NCI-H460 (cell line): ENCODE results near the gene NEU4. TPM values are rescaled to one million over a fixed set of nuclear protein-coding genes. Genes with fewer than 3 reads are reported as not detected.
A peak's percentile ranks its signal among the peaks of the same experiment; 100 is the strongest.
"Not testable (repeated sequence)": the region's sequence is repeated elsewhere in the genome, so short reads cannot be mapped to it uniquely, and the experiment has no call there.

Source experiments
- DNase-seq: peaks from one replicate; pipeline ENCODE4 v3.0.0-alpha.2; 2016; ENCODE audit warnings: low read depth; ENCODE audit errors: extremely low read depth
- total RNA-seq: library from RNA; depleted of rRNA; stranded (reverse); fragments of >200 nt; shearing (Covaris generic); gene quantifications from 2 replicates; pipeline ENCODE4 v1.2.3, GENCODE V29; 2014

NEU4 gene
- total RNA-seq, 1 experiment from 2014 or later = 0.37 TPM

DNA sequence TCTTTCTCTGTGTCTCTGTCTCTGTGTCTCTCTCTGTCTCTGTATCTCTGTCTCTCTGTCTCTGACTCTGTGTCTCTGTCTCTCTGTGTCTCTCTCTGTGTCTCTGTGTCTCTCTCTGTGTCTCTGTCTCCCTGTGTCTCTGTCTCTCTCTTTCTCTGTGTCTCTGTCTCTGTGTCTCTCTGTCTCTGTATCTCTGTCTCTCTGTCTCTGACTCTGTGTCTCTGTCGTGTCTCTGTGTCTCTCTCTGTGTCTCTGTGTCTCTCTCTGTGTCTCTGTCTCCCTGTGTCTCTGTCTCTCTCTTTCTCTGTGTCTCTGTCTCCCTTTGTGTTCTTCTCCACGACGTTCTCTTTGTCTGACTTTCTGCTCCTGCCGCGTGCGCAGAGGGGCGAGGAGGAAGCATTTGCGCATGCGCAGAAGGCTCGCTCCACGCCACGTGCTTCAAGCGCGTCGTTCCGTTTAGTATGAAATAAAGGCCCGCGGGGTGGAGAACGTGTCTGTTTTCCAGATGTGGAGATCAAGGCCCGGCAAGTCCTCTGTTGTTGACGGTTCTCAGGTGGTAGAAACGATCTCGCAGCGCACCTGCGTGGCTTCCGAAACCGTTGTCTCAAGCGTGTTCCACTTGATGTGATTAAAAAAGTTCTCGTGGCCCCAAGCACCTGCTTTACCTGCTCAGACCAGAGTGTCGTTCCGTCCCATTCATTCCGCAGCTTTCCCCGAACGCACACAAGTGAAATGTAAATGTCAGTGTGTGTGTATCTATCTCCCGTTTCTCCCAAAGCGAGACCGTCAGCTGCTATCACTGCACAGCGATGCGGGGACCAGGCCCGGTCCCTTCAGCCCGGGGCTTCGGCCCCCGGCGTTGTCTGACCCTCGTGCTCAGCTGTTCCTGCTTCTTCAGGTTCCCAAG is 14.8 kb downstream of the NEU4 start:
- not testable (repeated sequence) for DNase-seq

DNA sequence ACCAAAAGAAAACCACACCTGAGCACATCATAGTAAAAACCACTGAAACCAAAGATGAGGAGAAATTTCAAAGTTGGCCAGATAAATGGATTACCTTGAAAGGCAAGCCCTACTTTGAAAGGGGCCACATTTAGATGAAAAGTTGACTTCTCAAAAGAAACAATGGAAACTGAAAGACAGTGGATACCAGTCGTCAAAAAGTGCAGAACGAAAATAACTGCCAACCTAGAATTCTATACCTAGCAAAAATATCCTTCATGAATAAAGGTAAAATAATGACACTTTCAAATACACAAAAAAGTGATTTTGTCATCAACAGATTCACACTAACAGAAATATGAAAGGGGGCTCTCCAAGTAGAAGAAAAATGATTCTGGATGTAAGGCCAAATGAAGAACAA is 18.4 kb downstream of the NEU4 start:
- no peak for DNase-seq

DNA sequence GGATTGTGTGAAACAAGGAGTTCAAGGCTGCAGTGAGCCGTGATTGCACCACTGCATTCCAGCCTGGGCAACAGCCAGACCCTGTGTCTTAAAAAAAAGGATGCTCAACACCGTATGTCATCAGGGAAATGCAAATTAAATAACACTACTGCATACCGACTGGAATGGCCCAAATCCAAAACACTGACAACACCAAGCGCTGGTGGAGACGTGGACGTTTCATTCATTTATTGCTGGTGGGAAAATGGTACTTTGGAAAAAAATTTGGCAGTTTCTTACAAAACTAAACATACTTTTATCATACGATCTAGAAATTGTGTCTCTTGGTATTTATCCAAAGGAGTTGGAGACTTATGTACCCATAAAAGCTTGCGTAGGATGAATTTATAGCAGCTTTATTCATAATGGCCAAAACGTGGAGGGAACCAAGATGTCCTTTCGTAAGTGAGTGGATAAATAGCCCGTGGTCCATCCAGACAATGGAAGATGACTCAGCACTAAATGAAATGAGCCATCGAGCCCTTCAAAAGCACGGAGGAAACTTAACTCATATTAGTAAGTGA is 24.2 kb downstream of the NEU4 start:
- DNase-seq = no peak

DNA sequence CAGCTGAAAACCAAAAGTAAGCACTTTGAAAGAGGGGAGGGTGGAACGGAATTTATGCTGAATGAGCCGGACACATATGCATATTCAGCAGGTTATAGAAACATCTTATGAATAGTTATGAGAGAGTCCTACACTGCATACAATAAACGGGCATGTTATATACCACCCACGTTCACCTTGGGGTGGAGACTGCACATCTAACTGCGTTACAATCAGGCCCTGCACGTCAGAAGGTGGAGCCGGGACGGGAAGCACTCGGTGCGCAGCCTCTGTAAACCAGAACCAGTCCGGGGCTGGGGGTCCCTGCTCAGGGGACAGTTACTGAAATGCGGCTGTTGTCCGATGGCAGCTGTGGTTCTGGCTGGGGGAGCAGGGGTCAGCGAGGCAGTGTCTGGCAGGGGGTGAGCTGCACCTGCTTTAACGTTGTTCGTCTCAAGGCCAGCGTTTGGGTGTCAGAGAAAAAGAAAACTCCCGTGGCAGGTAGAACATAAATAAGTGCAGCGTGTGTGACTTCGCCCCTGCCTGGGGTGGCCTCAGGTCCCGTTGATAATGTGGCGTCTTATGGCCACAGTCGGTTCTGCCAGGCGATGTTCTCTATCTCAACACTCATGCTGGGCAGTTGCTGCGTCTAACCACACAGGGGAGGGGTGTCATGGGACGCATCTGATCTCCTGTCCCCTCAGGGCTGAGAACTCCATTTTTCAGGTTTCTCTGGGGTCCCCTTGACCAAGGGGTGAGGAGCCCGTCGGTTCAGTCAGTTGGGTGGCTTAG is 24.9 kb downstream of the NEU4 start:
- not testable (repeated sequence) for DNase-seq

DNA sequence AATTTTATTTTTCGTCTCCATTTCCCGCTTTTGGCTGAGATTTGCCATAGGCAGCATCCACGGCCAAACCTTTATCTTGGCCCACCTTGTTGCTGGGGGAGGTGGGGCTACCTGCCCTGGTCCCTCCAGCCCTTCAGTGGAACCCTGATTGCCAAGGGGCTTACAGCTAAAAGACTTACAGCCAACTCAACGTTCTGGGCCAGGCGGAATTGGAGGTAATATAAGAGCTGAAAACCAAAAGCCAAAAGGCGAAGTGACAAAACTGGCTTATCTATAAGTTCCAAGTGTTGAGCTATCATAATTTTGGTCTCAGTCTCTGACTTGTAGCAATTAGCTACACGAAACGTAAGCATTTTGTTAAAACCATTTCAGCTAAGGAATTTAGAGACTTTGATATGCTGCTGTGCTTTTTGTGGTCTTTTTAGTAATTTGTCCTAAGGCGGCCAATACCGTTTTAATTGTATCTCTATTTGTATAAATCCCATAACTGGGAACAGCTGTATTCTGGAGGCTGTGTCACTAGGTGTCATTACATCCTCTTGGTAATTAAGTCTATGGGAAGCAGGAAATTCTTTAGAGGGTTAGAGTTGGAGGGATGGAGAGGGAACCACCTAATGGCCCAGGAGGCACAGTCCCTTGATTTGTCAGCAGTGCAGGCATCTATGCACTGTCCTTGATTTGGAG is 25.7 kb downstream of the NEU4 start:
- DNase-seq = no peak

DNA sequence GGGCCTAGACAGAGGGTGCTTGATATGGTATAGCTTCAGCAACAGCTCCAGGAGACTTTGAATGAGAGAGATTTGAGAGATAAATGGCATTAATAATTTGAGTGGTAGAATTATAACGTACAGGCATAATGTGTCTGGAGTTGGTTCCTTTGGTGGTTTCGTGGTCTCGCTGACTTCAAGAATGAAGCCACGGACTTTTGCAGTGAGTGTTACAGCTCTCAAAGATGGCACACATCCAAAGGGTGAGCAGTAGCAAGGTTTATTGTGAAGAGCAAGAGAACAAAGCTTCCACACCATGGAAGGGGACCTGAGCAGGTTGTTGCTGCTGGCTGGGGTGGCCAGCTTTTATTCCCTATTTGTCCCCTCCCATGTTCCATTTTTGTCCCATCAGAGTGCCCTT is 26.6 kb downstream of the NEU4 start:
- DNase-seq = no peak

DNA sequence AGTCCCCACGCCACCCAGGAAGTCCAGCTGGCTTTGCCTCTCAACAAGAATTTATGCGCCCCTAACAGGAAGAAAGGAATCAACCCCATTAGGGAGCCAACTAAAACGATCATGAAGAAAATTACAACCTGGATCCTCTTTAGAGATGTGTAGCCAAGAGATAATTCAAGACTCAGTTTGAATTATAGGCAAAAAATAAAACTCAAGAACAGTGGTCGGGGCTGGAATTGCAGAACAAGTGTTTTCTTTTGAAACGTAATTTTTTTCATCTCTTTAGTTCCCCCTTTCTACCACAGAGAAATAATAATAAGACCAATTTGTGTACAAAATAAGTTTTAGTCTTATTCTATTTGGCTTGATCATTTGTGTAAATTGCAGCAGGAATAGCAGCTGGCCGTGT is 27.3 kb downstream of the NEU4 start:
- DNase-seq = no peak

DNA sequence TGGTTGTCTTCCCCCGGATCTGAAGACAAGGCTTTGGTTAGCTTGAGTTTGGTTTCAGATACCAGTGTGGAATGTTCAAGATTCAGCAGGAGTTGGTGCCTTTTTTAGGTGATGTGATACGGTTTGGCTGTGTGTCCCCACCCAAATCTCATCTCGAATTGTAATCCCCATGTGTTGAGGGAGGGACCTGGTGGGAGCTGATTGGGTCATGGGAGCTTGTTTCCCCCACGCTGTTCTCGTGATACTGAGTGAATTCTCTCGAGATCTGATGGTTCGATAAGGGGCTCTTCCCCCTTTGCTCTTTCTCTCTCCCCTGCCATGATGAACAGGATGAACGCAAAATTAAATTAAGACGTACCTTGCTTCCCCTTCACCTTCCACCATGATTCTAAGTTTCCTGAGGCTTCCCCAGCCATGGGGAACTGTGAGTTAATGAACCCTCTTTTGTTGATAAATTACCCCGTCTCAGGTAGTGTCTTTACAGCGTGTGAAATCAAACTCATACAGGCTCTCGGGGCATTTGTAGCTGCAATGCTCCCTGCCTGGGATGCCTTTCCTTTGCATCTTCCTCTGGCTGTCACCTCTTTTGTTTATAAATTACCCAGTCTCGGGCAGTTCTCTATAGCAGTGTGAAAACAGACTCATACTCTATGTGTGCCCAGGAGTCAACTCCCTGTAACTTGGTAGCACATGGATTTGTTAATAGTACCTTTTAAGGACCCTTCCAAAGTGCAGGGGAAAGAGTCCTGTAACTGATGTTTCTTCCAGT is 28.4 kb downstream of the NEU4 start:
- no peak for DNase-seq

DNA sequence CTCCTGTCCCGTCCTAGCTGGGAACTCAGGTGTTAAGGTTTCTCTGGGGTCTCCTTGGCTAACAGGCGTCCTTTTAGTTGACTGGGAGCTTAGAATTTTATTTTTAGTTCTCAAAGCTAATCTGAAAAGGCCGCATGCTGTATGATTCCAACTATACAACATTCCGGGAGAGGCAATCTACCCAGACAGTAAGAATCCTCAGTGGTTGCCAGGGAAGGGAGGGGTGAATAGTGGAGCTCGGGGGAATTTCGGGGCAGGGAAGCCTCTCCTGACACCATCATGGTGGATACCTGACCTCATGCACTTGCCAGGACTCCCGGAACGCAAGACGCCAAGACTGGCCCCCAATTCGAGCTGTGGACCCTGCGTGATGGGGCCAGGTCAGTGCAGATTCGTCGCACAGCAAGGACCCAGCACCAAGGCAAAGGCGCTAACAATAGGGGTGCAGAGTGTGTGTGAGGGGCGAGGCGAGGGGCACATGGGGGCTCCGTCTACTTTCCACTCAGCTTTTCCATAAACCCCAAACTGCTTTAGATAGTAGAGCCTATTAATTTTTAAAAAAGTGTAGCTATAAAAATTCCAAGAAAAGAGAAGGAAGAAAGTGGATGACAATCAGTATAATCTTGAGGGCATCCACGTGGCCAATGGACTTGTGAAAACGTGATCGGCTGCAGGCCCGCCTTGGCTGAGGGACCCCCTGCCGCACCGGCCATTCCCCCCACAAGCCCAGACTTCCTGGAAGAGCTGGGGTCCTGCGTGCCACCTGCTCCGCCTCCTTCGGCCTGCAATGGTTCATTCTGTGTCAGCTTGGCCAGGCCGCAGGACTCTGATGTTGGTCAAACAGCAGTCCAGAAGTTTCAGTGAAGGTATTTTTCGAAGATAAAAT is 32.4 kb downstream of the NEU4 start:
- DNase-seq = no peak

DNA sequence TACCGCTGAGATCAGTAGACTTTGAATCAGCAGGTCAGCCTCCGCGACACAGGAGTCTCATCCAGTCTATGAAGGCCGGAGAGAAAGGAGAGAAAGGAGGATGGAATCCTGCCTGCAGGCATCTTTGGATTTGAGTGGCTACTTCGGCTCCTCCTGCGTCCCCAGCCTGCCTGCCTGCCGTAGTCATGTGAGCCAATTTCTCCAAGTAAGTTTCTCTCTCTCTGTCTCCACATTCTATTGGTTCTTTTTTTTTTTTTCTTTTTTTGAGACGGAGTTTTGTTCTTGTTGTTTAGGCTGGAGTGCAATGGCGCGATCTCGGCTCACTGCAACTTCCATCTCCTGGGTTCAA is 33.0 kb downstream of the NEU4 start:
- no peak for DNase-seq

DNA sequence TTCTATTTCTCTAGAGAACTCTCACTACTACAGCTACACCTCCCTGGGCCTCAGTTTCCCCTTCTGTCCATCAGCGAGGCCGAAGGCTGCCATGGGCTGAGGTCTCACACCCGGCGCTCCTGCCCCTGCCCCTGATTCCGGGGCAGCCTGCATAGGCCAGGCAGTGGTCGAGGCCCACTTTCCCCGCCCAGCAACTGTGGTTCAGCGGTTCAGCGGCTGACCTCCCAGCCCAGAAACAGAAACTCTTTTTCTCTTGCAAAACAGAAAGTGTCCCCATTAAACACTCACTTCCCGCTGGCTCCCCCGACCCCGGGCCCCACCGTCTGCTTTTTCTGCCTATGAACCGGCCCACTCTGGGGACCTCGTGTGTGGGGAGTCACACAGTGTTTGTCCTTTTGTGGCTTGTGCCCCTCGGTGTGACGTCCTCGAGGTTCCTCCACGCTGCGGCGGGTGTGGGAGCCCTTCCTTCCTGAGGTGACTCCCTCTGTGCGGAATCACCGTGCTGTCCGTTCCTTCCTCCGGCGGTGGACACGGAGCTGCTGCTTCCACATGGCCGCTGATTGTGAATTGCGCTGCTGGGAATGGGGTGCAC is 33.7 kb downstream of the NEU4 start:
- no peak for DNase-seq

DNA sequence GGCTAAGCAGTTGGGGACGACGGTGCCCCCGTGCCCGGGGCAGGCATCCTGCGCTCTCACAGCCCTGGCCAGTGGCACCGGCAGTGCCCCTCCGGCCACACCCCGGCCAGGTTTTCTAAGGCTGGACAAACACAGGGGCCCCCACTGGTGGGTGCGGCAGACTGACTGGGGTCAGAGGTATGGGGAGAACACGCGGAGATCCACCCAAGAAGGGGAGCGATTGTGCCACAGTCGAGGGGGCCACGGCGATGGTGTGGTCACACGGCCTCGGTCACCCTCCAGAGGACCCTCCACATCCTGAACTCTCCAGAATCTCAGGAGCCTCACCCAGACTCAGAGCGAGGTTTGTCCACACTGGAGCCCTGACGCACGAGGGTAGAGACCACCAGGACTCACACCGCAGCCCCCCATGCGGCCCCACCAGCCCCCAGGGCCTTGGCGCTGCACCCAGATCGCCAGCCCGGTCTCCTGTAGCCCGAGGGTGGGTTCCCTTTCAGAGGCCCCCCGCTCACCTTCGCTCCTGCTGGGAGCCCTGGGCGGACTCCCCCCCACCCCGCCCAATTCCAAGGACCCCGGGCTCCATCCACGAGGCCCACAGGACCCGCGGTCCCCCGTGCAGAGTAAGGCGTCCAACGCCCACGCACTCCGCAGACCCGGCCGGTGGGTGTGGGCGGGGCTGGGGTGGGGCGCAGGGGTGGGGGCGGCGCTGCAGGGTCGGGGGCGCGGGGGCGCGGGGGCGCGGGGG is 34.5 kb downstream of the NEU4 start:
- DNase-seq = no peak

DNA sequence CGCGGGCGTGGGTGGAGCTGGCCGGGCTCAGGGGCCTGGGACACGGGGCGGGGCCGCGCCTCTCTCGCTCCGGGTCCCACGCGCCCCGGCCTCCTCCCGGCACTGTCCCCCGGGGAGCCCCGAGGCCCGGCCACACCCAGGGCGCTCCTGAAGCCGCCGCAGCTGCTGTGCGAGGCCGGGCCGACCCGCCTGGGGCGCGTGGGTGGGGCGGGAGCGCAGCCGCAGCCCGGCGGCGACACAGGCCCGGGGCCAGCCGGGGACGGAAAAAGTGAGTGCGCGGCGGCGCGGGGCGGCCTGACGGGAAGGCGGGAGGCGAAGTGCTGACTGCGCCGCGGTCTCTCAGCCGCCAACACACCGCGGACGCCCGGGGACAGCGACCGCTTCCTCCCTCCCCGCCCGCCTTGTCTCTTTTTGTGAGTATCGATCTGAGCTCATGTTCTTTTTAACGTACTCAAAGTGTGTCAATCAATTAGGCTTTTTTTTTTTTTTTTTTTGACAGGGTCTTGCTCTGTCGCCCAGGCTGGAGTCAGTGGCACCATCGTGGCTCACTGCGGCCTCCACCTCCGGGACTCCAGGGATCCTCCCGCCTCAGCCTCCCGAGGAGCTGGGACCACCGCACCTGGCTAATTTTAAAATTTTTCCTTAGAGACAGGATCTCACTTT is 35.2 kb downstream of the NEU4 start:
- DNase-seq = peak; percentile 63

DNA sequence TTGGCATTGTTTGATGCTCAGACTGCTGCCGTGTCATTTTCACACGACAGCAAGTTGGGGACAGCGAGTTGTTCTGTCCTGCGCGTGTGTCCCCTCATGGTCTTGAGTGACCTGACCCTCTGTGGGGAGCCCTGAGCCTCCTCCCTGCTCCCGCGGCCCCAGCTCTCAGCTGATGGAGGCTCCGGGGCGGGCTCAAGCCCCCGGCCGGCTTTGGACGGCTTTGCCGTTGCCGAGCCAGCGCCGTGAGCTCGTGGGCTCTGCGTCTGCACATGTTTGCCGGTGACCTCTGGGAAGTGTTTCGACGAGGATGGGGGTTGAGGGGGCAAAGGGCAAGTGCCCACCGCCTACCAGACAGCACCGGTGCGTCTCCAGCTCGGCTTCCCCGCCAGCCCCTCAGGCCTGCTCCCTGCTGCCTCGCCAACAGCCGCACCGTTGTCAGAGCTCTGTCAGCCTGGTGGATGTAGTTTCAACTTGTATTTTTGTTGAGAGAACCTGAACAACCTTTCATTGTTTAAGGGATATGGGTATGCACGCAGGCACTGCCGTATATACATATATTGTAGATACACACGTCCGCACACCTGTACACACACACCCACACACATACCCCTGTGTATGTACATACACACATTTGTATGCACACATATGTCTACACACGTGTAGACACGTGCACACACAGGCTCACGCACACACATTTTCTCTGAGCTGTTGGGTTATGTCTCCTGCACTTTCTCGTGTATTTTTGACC is 36.0 kb downstream of the NEU4 start:
- no peak for DNase-seq

DNA sequence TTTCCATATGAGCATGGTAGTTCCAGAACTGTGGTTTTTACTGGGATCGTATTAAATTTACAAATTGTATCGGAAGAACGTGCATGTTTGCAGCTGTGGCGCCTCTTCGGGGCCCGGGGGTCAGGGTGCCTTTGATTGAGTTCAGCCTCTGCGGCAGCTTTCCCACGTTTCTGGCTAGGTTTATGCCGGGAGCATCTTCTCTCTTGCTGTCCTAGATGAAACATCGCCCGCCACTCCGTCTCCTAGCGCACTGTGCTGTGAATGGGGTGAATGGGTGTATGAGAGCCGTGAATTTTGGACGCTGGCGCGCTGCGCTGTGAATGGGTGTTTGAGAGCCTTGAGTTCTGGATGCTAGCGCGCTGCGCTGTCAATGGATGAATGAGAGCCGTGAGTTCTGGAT is 37.4 kb downstream of the NEU4 start:
- DNase-seq = no peak

DNA sequence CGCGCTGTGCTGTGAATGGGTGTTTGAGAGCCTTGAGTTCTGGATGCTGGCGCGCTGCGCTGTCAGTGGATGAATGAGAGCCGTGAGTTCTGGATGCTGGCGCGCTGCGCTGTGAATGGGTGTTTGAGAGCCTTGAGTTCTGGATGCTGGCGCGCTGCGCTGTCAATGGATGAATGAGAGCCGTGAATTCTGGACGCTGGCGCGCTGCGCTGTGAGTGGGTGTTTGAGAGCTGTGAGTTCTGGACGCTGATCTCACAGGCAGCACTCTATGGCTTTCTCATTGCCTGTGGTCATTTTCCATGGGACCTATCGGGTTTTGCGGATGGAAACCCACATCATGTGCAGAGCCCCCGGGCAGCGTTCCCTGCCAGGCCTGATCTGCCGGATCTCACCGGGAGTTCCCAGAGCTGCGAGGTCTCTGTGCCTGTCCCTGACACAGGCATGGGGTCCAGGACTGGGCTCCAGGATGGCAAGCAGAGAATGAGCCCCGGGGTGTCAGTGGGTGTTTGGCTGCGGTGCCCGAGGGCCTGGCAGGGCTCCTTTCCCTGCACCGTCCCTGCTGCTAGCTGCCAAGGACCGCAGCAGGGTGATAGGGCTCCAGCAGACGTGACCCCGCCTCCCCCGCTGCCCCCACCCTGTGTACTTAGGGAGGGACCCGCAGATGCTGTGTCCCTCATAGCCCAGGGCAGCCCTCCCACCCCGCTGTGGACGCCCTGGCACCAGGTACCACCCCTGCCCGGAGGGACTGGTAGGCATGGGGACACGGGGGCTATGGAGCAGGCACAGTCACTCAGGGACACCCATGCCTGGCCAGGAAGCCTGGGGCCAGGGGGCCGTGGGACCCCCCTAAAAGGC is 40.0 kb downstream of the NEU4 start:
- no peak for DNase-seq
